Lung (tissue), 12 donors: ENCODE results near the gene PROM1. TPM values are rescaled to one million over a fixed set of nuclear protein-coding genes. Genes with fewer than 3 reads are reported as not detected.

Experiments used
- ATAC-seq: fragments of 200-7000 bp; cut with Tn5 transposase; one replicate; pipeline ENCODE4 v1.9.1; 2020; ENCODE audit warnings: moderate number of reproducible peaks; ENCODE audit not compliant: insufficient read depth, low FRiP score
- DNase-seq, 3 donors: peaks; one replicate each; pipeline ENCODE4 v3.0.0-alpha.2; 2013 to 2017
- H3K27ac ChIP-seq, 2 donors: one replicate each; pipeline ENCODE4 v1.5.1; 2013; ENCODE audit warnings: mild to moderate bottlenecking in 2 of 2, moderate library complexity in 2 of 2, control low read depth in 1 of 2, inconsistent platforms in 1 of 2, low read depth in 1 of 2, low read length in 1 of 2
- H3K27me3 ChIP-seq, 3 donors: one replicate each; pipeline ENCODE4 v1.5.1; 2013; ENCODE audit warnings: low read length in 2 of 3; ENCODE audit not compliant: control insufficient read depth in 3 of 3, insufficient read depth in 3 of 3
- H3K36me3 ChIP-seq, 4 donors: one replicate each; pipeline ENCODE4 v1.5.1; 2013; ENCODE audit warnings: low read length in 4 of 4, mild to moderate bottlenecking in 1 of 4, moderate library complexity in 1 of 4; ENCODE audit not compliant: control insufficient read depth in 4 of 4, insufficient read depth in 4 of 4
- H3K4me1 ChIP-seq, 5 donors: one replicate each; pipeline ENCODE4 v1.5.1; 2013; ENCODE audit warnings: low read length in 5 of 5, mild to moderate bottlenecking in 2 of 5, moderate library complexity in 1 of 5; ENCODE audit not compliant: control insufficient read depth in 5 of 5, insufficient read depth in 5 of 5
- H3K4me3 ChIP-seq: one replicate; pipeline ENCODE4 v1.5.1; 2013; ENCODE audit warnings: mild to moderate bottlenecking, control low read depth, moderate library complexity
- H3K9ac ChIP-seq, 2 donors: one replicate each; pipeline ENCODE4 v1.5.1; 2013; ENCODE audit warnings: low read length in 2 of 2, control low read depth in 1 of 2; ENCODE audit not compliant: insufficient read depth in 1 of 2
- H3K9me3 ChIP-seq, 4 donors: one replicate each; pipeline ENCODE4 v1.5.1; 2013; ENCODE audit warnings: low read length in 3 of 4, mild to moderate bottlenecking in 1 of 4, moderate library complexity in 1 of 4; ENCODE audit not compliant: control insufficient read depth in 4 of 4, insufficient read depth in 3 of 4
- WGBS, 2 donors: extraction: QIAGEN DNeasy Blood & Tissue Kit; methylation state at CpG; one replicate each; pipeline ENCODE4 v1.1.7; 2013; 5-methylcytosine and 5-hydroxymethylcytosine counted together
- polyA plus RNA-seq, 2 donors: library from polyadenylated mRNA; stranded (reverse); fragments of 200-250 nt; gene quantifications; one replicate each; pipeline ENCODE4 v1.2.1, GENCODE V29; 2013
- total RNA-seq, 2 donors: library from RNA; depleted of rRNA in 1 of 2; stranded (reverse); fragments of >200 nt in 1 of 2; gene quantifications; one replicate each; pipeline ENCODE4 v1.2.1, GENCODE V29; 2014 to 2021
- TF ChIP-seq, protein P1 (sequence below): IDR thresholded peaks from 2 replicates; pipeline ENCODE4 v1.5.1; 2012; ENCODE audit warnings: mild to moderate bottlenecking; ENCODE audit errors: control extremely low read depth, extremely low read depth
- donor health status: control.
- donor health status: control.
- donor health status: Bipolar disorder and iron deficiency.
- donor health status: healthy.
- donor health status: DM: yes; HTN: yes; CAD: no.

Gene PROM1
- total and polyA plus RNA-seq, 4 donors = 6.7 to 49.5 (median 27.6) TPM

- Histone ChIP-seq H3K4me1 (peaks cover 0 to 43% (median 14%) of the 10 kb centered on the region in 5 donors), H3K9ac (no peak overlapping the region), H3K27me3 (peaks cover 2 to 18% (median 3%) of the 10 kb centered on the region in 3 donors), H3K9me3 (no peaks in the 10 kb centered on the region), H3K36me3 (no peaks in the 10 kb centered on the region), H3K4me3 (no peak overlapping the region), H3K27ac (no peak overlapping the region)
- no peak for ATAC-seq
- DNase-seq = peak; percentile 75 to 94 (median 93)
- 65 to 70% methylated on average over 4 of the region's 4 CpGs for WGBS, 2 donors
- TF ChIP-seq, protein P1, sequence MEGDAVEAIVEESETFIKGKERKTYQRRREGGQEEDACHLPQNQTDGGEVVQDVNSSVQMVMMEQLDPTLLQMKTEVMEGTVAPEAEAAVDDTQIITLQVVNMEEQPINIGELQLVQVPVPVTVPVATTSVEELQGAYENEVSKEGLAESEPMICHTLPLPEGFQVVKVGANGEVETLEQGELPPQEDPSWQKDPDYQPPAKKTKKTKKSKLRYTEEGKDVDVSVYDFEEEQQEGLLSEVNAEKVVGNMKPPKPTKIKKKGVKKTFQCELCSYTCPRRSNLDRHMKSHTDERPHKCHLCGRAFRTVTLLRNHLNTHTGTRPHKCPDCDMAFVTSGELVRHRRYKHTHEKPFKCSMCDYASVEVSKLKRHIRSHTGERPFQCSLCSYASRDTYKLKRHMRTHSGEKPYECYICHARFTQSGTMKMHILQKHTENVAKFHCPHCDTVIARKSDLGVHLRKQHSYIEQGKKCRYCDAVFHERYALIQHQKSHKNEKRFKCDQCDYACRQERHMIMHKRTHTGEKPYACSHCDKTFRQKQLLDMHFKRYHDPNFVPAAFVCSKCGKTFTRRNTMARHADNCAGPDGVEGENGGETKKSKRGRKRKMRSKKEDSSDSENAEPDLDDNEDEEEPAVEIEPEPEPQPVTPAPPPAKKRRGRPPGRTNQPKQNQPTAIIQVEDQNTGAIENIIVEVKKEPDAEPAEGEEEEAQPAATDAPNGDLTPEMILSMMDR = no peak
Observed at GRCh38 chr4:16078195-16078760, 5.5 kb downstream of the PROM1 start.

DNA sequence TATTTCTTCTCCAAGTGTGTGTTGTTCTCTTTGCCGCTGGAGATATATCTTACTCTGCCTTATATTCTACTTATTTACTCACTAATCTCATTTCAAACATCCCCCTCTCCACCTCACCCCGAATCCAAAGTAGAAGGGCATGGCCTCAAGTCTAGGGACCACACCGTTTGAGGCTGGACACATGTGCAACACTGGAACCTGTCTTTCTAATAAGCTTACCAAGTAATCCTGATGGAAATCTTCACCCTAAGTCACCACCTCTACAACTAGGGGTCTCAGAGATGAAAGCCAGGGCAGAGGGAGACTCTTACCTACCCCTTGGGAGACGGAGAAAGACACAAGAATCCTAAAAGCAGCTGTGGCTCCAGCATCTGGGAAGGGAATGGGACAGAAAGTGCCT is 6.0 kb downstream of the PROM1 start:
- Histone ChIP-seq H3K4me1 (peaks cover 0 to 43% (median 14%) of the 10 kb centered on the region in 5 donors), H3K9me3 (no peaks in the 10 kb centered on the region), H3K27ac (no peak overlapping the region), H3K36me3 (no peaks in the 10 kb centered on the region), H3K9ac (no peak overlapping the region), H3K4me3 (no peak overlapping the region), H3K27me3 (peaks cover 2 to 18% (median 3%) of the 10 kb centered on the region in 3 donors)
- TF ChIP-seq, protein P1 = no peak
- no peak for DNase-seq
- ATAC-seq = no peak
- WGBS, 2 donors = 71 to 79% methylated on average over 4 of the region's 4 CpGs

DNA sequence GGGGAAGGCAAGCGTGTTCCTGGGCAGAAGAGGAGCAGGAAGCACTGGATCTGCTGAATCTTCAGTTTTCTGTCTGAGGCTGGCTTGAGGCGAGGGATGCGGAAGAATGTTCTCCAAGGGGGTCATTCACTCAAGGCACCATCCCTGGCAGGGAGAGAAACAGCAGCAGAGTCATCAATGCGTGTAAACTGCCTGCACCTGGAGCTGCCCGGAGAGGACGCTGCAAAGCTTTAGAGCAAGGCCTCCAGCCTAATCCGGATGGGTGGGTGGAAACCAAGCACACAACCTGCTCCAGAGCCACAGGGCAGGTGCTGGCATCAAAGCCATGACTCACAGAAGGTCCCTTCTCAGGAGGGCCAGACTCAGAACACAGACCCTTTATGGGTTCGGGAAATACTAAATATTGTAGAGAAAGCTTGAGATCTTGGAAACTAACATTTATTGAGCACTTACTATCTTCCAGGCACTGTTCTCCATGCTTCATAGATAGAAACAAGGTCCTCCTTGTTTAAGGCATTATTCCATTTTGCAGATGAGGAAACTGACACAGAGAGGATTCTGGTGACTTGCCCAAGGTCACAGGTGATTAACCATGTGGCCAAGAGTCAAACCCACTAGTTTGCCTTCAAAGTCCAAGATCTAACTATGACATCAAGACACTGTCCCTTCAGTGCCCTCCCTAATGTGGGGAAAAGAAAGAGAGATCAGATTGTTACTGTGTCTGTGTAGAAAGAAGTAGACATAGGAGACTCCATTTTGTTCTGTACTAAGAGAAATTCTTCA is 7.7 kb downstream of the PROM1 start:
- no peak overlapping the region for H3K9ac ChIP-seq
- H3K36me3 ChIP-seq = no peaks in the 10 kb centered on the region
- H3K4me1 ChIP-seq = peaks cover 0 to 34% (median 9%) of the 10 kb centered on the region in 5 donors
- TF ChIP-seq, protein P1 = no peak
- ATAC-seq (no peak), DNase-seq (no peak)
- peaks cover 0 to 17% (median 3%) of the 10 kb centered on the region in 3 donors for H3K27me3 ChIP-seq
- WGBS, 2 donors = 84 to 89% methylated on average over 8 of the region's 8 CpGs
- no peaks in the 10 kb centered on the region for H3K9me3 ChIP-seq
- no peak overlapping the region for H3K4me3 ChIP-seq
- no peak overlapping the region for H3K27ac ChIP-seq
